HCT116 (cell line): ENCODE data around the gene COL28A1. TPM values are rescaled to one million over a fixed set of nuclear protein-coding genes. Genes with fewer than 3 reads are reported as not detected.

Source experiments
- ATAC-seq: fragments of 200-7000 bp; cut with Tn5 transposase; 2 replicates; pipeline ENCODE4 v1.9.1; 2020; ENCODE audit warnings: mild to moderate bottlenecking, moderate library complexity
- BruUV-seq: library from RNA; stranded (reverse); fragments of 400-500 nt; replicated peaks from 2 replicates; lab custom pipeline; 2021; lab: Mats Ljungman, UMichigan
- CTCF ChIA-PET: fragments of 300-600 bp; sonication (Branson Sonifier 250); formaldehyde crosslinking; loops from one replicate; lab custom pipeline; 2021; ENCODE audit warnings: antibody characterized with exemption; lab: Charles Lee
- POLR2A ChIA-PET: fragments of 300-600, 350-600 bp; sonication (Branson Sonifier 250); formaldehyde crosslinking; loops from one replicate; lab custom pipeline; 2021; ENCODE audit warnings: antibody characterized with exemption; lab: Charles Lee
- RAD21 ChIA-PET, 2 experiments: fragments of 300-600 bp; sonication (Branson Sonifier 250); formaldehyde crosslinking; loops; one replicate each; lab custom pipeline; 2023; ENCODE audit warnings: low total read pairs in 2 of 2; ENCODE audit not compliant: uncharacterized antibody in 2 of 2, unreplicated experiment in 2 of 2, low non-redundant PET in 1 of 2; lab: Charles Lee
- DNase-seq: peaks from one replicate; pipeline ENCODE4 v3.0.0-alpha.2; 2010; ENCODE audit warnings: low read depth, low spot score
- H2AFZ ChIP-seq: fragments of 200-600 bp; shearing (Covaris generic), sonication (generic); 2 replicates; pipeline ENCODE4 v1.6.1; 2017; ENCODE audit warnings: low read depth, mixed run types, mixed read lengths, antibody characterized with exemption, low read length; ENCODE audit not compliant: poor library complexity, severe bottlenecking
- H3K27ac ChIP-seq: 2 replicates; pipeline ENCODE4 v1.5.1; 2012; ENCODE audit warnings: low read depth, low read length
- H3K27me3 ChIP-seq: fragments of 200-600 bp; sonication (generic); 2 replicates; pipeline ENCODE4 v1.6.1; 2016; ENCODE audit warnings: mixed run types, low read length, mixed read lengths; ENCODE audit not compliant: insufficient read depth
- H3K36me3 ChIP-seq, 2 experiments: fragments of 200-500 bp in 1 of 2; fragments of 200-600 bp in 1 of 2; sonication (Bioruptor generic) in 1 of 2; sonication (generic) in 1 of 2; 2 replicates each; pipeline versions ENCODE4 v1.5.1 to v1.6.1; 2014 to 2016; ENCODE audit warnings: low read length in 2 of 2, inconsistent platforms in 1 of 2, mixed read lengths in 1 of 2, mixed run types in 1 of 2; ENCODE audit not compliant: insufficient read depth in 2 of 2, control insufficient read depth in 1 of 2
- H3K4me1 ChIP-seq, 2 experiments: fragments of 200-600 bp in 1 of 2; sonication (generic) in 1 of 2; 2 replicates each; pipeline versions ENCODE4 v1.5.1 to v1.6.1; 2012 to 2017; ENCODE audit warnings: low read length in 2 of 2, inconsistent platforms in 1 of 2, mild to moderate bottlenecking in 1 of 2, mixed read lengths in 1 of 2, mixed run types in 1 of 2, moderate library complexity in 1 of 2; ENCODE audit not compliant: insufficient read depth in 2 of 2, control insufficient read depth in 1 of 2
- H3K4me2 ChIP-seq: fragments of 200-600 bp; sonication (generic); 2 replicates; pipeline ENCODE4 v1.6.1; 2017; ENCODE audit warnings: mixed run types, low read length, mixed read lengths
- H3K4me3 ChIP-seq, 2 experiments: fragments of 200-600 bp in 1 of 2; sonication (generic) in 1 of 2; replicated peaks in 1 of 2; 2 replicates each; pipeline ENCODE4 v1.5.1; 2011 to 2016; ENCODE audit warnings: low read length in 2 of 2, control low read depth in 1 of 2, low read depth in 1 of 2, mild to moderate bottlenecking in 1 of 2, mixed read lengths in 1 of 2, mixed run types in 1 of 2
- H3K79me2 ChIP-seq: fragments of 200-600 bp; sonication (generic); 2 replicates; pipeline ENCODE4 v1.6.1; 2017; ENCODE audit warnings: mild to moderate bottlenecking, mixed run types, low read length, moderate library complexity, mixed read lengths; ENCODE audit not compliant: insufficient read depth
- H3K9ac ChIP-seq: fragments of 200-600 bp; sonication (generic); 2 replicates; pipeline ENCODE4 v1.6.1; 2016; ENCODE audit warnings: low read length, mixed read lengths
- H3K9me2 ChIP-seq: fragments of 200-600 bp; sonication (generic), shearing (Covaris generic); 2 replicates; pipeline ENCODE4 v1.6.1; 2017; ENCODE audit warnings: mixed run types, mild to moderate bottlenecking, moderate library complexity; ENCODE audit not compliant: insufficient read depth
- H3K9me3 ChIP-seq, 2 experiments: fragments of 200-500 bp in 1 of 2; fragments of 200-600 bp in 1 of 2; sonication (Bioruptor generic) in 1 of 2; sonication (generic) in 1 of 2; 2 replicates each; pipeline ENCODE4 v1.6.1; 2014 to 2017; ENCODE audit warnings: low read length in 2 of 2, mixed read lengths in 2 of 2, inconsistent platforms in 1 of 2, low read depth in 1 of 2, mild to moderate bottlenecking in 1 of 2, mixed run types in 1 of 2, moderate library complexity in 1 of 2; ENCODE audit not compliant: control insufficient read depth in 1 of 2, insufficient read depth in 1 of 2
- H4K20me1 ChIP-seq: fragments of 200-600 bp; sonication (generic), shearing (Covaris generic); 2 replicates; pipeline ENCODE4 v1.6.1; 2017; ENCODE audit warnings: mixed run types, mild to moderate bottlenecking, moderate library complexity; ENCODE audit not compliant: insufficient read depth
- CBX3 ChIP-seq: IDR thresholded peaks from 2 replicates; pipeline ENCODE4 v1.6.1; 2012; ENCODE audit warnings: low read depth
- CEBPB ChIP-seq: IDR thresholded peaks from 2 replicates; pipeline ENCODE4 v1.6.1; 2012; ENCODE audit warnings: low read depth
- EGR1 ChIP-seq: IDR thresholded peaks from 2 replicates; pipeline ENCODE4 v1.6.1; 2012; ENCODE audit warnings: low read depth
- ELF1 ChIP-seq: IDR thresholded peaks from 2 replicates; pipeline ENCODE4 v1.6.1; 2012; ENCODE audit warnings: low read depth, borderline replicate concordance
- EZH2 ChIP-seq: fragments of 200-600 bp; sonication (generic); IDR thresholded peaks from 2 replicates; pipeline ENCODE4 v1.6.1; 2017; ENCODE audit warnings: antibody characterized with exemption, mixed run types
- EZH2phosphoT487 ChIP-seq: fragments of 200-600 bp; IDR thresholded peaks from 2 replicates; pipeline ENCODE4 v1.6.1; 2018; ENCODE audit warnings: antibody characterized with exemption, borderline replicate concordance
- JUND ChIP-seq: IDR thresholded peaks from 2 replicates; pipeline ENCODE4 v1.6.1; 2012
- POLR2A ChIP-seq: IDR thresholded peaks from 2 replicates; pipeline ENCODE4 v1.7.0; 2011; ENCODE audit warnings: borderline replicate concordance; ENCODE audit not compliant: insufficient read depth, insufficient read length; ENCODE audit errors: extremely low read depth
- POLR2AphosphoS5 ChIP-seq: IDR thresholded peaks from 2 replicates; pipeline ENCODE4 v1.6.1; 2011; ENCODE audit warnings: mild to moderate bottlenecking, low read depth, low read length, moderate library complexity
- RAD21 ChIP-seq: IDR thresholded peaks from 2 replicates; pipeline ENCODE4 v1.6.1; 2012; ENCODE audit warnings: low read depth, mild to moderate bottlenecking
- SIN3A ChIP-seq: IDR thresholded peaks from 2 replicates; pipeline ENCODE4 v1.6.1; 2012; ENCODE audit warnings: low read depth
- SP1 ChIP-seq: IDR thresholded peaks from 2 replicates; pipeline ENCODE4 v1.6.1; 2012; ENCODE audit warnings: low read depth
- ZFX ChIP-seq: fragments of 450-650 bp; IDR thresholded peaks from 2 replicates; pipeline ENCODE4 v1.6.1; 2017
- ZNF274 ChIP-seq: fragments of 200-500 bp; sonication (Bioruptor generic); IDR thresholded peaks from 2 replicates; pipeline ENCODE4 v1.6.1; 2014; ENCODE audit warnings: mild to moderate bottlenecking, low read depth, low read length, inconsistent platforms
- intact Hi-C: fragments of 100-400 bp; cut with micrococcal nuclease; formaldehyde crosslinking; loops from 2 replicates; pipeline ENCODE4 v1.10.0; 2022
- total RNA-seq: library from RNA; stranded (reverse); gene quantifications from one replicate; pipeline ENCODE4 v1.2.1, GENCODE V29; 2021; ENCODE audit not compliant: unreplicated experiment
- TF ChIP-seq, protein P1 (sequence below), 3 experiments: fragments of 200-600 bp in 1 of 3; sonication (generic) in 1 of 3; IDR thresholded peaks in 2 of 3; conservative IDR thresholded peaks in 1 of 3; 2 replicates each; pipeline ENCODE4 v1.5.1; 2012 to 2017; ENCODE audit warnings: low read depth in 2 of 3, low read length in 2 of 3, antibody characterized with exemption in 1 of 3, borderline replicate concordance in 1 of 3, control low read depth in 1 of 3, mild to moderate bottlenecking in 1 of 3, mixed read lengths in 1 of 3, mixed run types in 1 of 3, moderate library complexity in 1 of 3; ENCODE audit not compliant: insufficient read depth in 1 of 3
- TF ChIP-seq, protein P2 (sequence below): IDR thresholded peaks from 2 replicates; pipeline ENCODE4 v1.6.1; 2011; ENCODE audit warnings: mild to moderate bottlenecking, low read length, moderate library complexity; ENCODE audit not compliant: insufficient replicate concordance; ENCODE audit errors: extremely low read depth
- TF ChIP-seq, protein P3 (sequence below): IDR thresholded peaks from 2 replicates; pipeline ENCODE4 v1.6.1; 2012; ENCODE audit warnings: low read depth

COL28A1 gene
- total RNA-seq, 1 experiment from 2014 or later = 0.12 TPM

DNA sequence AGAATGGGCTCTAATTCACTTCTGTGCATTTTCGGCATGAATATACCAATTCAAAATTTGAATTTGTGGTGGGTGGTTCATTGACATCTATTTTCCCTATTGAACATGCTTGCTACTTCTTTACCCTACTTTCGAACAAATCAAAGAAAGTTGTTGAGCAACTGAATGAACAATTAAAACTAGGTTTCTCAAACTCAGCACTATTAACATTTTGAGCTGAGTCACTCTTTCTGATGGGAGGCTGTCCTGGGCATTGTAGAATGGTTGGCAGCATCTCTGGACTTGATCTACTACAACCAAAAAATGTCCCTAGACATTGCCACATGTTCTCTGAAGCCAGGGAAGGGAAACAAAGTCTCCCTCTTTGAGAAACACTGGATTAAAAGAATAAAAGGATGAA lies 116.7 kb downstream of the COL28A1 start (continued):
- TF ChIP-seq, protein P1, sequence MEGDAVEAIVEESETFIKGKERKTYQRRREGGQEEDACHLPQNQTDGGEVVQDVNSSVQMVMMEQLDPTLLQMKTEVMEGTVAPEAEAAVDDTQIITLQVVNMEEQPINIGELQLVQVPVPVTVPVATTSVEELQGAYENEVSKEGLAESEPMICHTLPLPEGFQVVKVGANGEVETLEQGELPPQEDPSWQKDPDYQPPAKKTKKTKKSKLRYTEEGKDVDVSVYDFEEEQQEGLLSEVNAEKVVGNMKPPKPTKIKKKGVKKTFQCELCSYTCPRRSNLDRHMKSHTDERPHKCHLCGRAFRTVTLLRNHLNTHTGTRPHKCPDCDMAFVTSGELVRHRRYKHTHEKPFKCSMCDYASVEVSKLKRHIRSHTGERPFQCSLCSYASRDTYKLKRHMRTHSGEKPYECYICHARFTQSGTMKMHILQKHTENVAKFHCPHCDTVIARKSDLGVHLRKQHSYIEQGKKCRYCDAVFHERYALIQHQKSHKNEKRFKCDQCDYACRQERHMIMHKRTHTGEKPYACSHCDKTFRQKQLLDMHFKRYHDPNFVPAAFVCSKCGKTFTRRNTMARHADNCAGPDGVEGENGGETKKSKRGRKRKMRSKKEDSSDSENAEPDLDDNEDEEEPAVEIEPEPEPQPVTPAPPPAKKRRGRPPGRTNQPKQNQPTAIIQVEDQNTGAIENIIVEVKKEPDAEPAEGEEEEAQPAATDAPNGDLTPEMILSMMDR (IDR thresholded peaks at IDR 0.05 in 2 of 3, conservative IDR thresholded peaks at IDR 0.05 in 1 of 3; ENCODE audit: borderline replicate concordance in 1 of 3, insufficient read depth in 1 of 3, low read depth in 2 of 3, low read length in 2 of 3) = no peak

DNA sequence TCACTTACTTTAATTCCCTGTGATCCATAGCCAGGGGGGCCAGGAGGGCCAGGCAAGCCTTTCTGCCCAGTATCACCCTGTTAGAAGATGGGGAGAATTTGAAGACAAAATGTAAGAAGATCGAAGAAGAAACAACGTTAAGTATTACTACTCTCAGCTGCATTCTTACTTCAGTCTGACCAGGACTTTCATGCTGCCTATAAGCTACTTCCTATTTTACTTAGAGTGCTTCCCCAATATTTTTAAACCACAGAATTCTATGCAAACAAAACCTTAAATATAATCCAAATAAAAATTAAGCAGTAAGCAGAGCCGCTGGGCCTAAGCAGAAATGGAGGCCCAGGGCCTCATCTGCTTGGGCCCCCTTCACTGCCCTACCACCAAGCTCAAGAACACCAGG lies 117.8 kb downstream of the COL28A1 start:
- no peak overlapping the region for H3K27ac ChIP-seq
- no peak overlapping the region for H3K4me2 ChIP-seq
- intact Hi-C loops = no loop called here
- no peak overlapping the region for H3K9ac ChIP-seq
- no peaks in the 10 kb centered on the region for H3K36me3 ChIP-seq
- no peak for ATAC-seq
- no peak overlapping the region for H2AFZ ChIP-seq
- H3K4me3 ChIP-seq = no peak overlapping the region
- H3K27me3 ChIP-seq = no peaks in the 10 kb centered on the region
- no peak for DNase-seq
- H3K4me1 ChIP-seq = peaks cover 0 to 5% of the 10 kb centered on the region in 2 experiments; a peak in 1 of 4 replicates
- no peaks in the 10 kb centered on the region for H3K79me2 ChIP-seq
- RAD21 ChIA-PET = no interaction called here
- POLR2A ChIA-PET = no interaction called here
- CTCF ChIA-PET = no interaction called here
- H3K9me2 ChIP-seq = no peaks in the 10 kb centered on the region
- H3K9me3 ChIP-seq = no peaks in the 10 kb centered on the region
- no peaks in the 10 kb centered on the region for H4K20me1 ChIP-seq
- BruUV-seq = no TSS peak
- no peak for TF ChIP-seq EGR1
- no peak for TF ChIP-seq ZNF274
- no peak for TF ChIP-seq CEBPB
- TF ChIP-seq, protein P2, sequence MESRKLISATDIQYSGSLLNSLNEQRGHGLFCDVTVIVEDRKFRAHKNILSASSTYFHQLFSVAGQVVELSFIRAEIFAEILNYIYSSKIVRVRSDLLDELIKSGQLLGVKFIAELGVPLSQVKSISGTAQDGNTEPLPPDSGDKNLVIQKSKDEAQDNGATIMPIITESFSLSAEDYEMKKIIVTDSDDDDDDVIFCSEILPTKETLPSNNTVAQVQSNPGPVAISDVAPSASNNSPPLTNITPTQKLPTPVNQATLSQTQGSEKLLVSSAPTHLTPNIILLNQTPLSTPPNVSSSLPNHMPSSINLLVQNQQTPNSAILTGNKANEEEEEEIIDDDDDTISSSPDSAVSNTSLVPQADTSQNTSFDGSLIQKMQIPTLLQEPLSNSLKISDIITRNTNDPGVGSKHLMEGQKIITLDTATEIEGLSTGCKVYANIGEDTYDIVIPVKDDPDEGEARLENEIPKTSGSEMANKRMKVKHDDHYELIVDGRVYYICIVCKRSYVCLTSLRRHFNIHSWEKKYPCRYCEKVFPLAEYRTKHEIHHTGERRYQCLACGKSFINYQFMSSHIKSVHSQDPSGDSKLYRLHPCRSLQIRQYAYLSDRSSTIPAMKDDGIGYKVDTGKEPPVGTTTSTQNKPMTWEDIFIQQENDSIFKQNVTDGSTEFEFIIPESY = no peak
- TF ChIP-seq ZFX = no peak
- TF ChIP-seq ELF1 = no peak
- no peak for TF ChIP-seq POLR2AphosphoS5
- TF ChIP-seq CBX3 = no peak
- TF ChIP-seq, protein P1 (IDR thresholded peaks at IDR 0.05 in 2 of 3, conservative IDR thresholded peaks at IDR 0.05 in 1 of 3; ENCODE audit: borderline replicate concordance in 1 of 3, insufficient read depth in 1 of 3, low read depth in 2 of 3, low read length in 2 of 3) = no peak
- TF ChIP-seq, protein P3, sequence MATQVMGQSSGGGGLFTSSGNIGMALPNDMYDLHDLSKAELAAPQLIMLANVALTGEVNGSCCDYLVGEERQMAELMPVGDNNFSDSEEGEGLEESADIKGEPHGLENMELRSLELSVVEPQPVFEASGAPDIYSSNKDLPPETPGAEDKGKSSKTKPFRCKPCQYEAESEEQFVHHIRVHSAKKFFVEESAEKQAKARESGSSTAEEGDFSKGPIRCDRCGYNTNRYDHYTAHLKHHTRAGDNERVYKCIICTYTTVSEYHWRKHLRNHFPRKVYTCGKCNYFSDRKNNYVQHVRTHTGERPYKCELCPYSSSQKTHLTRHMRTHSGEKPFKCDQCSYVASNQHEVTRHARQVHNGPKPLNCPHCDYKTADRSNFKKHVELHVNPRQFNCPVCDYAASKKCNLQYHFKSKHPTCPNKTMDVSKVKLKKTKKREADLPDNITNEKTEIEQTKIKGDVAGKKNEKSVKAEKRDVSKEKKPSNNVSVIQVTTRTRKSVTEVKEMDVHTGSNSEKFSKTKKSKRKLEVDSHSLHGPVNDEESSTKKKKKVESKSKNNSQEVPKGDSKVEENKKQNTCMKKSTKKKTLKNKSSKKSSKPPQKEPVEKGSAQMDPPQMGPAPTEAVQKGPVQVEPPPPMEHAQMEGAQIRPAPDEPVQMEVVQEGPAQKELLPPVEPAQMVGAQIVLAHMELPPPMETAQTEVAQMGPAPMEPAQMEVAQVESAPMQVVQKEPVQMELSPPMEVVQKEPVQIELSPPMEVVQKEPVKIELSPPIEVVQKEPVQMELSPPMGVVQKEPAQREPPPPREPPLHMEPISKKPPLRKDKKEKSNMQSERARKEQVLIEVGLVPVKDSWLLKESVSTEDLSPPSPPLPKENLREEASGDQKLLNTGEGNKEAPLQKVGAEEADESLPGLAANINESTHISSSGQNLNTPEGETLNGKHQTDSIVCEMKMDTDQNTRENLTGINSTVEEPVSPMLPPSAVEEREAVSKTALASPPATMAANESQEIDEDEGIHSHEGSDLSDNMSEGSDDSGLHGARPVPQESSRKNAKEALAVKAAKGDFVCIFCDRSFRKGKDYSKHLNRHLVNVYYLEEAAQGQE = no peak
- TF ChIP-seq SIN3A = no peak
- no peak for TF ChIP-seq RAD21
- TF ChIP-seq SP1 = no peak
- TF ChIP-seq EZH2phosphoT487 = no peak
- no peak for TF ChIP-seq JUND
- TF ChIP-seq EZH2 = no peak
- no peak for TF ChIP-seq POLR2A
